ENCODE results near the gene GPR153.

GPR153 gene

GRCh38 chr1:6245086-6245868 lies 15.6 kb downstream of the GPR153 start:
- Histone ChIP-seq H2AFZ (ENCODE audit: insufficient read depth, low read length, poor library complexity) (no peak overlapping the region), H2BK5ac (ENCODE audit: low read depth, low read length, poor library complexity) (no peak overlapping the region), H3K27ac (ENCODE audit: low read depth, low read length) (no peak overlapping the region), H3K9me3 (ENCODE audit: insufficient read depth, low read depth, low read length) (peaks cover 17% of the 10 kb centered on the region), H3K23ac (ENCODE audit: low read length) (no peak overlapping the region), H3K18ac (ENCODE audit: low read length) (no peak overlapping the region), H3K14ac (ENCODE audit: low read length) (no peak overlapping the region), H3K79me1 (ENCODE audit: low read length) (no peaks in the 10 kb centered on the region), H3K4me1 (ENCODE audit: control insufficient read depth in 1 of 2, insufficient read depth in 2 of 2, low read length in 2 of 2) (peaks cover 2 to 3% of the 10 kb centered on the region in 2 experiments), H2BK120ac (ENCODE audit: insufficient read depth, low read length, poor library complexity) (no peak overlapping the region), H3K79me2 (ENCODE audit: control insufficient read depth, insufficient read depth, low read length, poor library complexity) (no peaks in the 10 kb centered on the region), H2BK12ac (ENCODE audit: low read length) (no peak overlapping the region), H4K8ac (ENCODE audit: low read depth, low read length) (no peak overlapping the region), H3K4me3 (ENCODE audit: low read depth, low read length) (peak overlapping the region; percentile 54), H3K9ac (ENCODE audit: low read length) (no peak overlapping the region), H3K4me2 (ENCODE audit: low read length) (peak overlapping the region; percentile 49), H3K27me3 (ENCODE audit: insufficient read depth, low read length) (peaks cover 80% of the 10 kb centered on the region), H4K12ac (ENCODE audit: low read depth, low read length) (no peak overlapping the region), H2AK5ac (ENCODE audit: low read length) (no peak overlapping the region), H3K4ac (ENCODE audit: low read depth, low read length) (no peak overlapping the region), H4K91ac (ENCODE audit: low read depth, low read length) (no peak overlapping the region), H3K36me3 (ENCODE audit: control insufficient read depth in 1 of 2, insufficient read depth in 2 of 2, low read length in 2 of 2) (no peaks in the 10 kb centered on the region)
- DNase-seq = peak; percentile 72 to 92
- no CpG with 5 or more reads among the region's 79 CpGs for WGBS (ENCODE audit: extremely low coverage, insufficient coverage, insufficient read length)

DNA sequence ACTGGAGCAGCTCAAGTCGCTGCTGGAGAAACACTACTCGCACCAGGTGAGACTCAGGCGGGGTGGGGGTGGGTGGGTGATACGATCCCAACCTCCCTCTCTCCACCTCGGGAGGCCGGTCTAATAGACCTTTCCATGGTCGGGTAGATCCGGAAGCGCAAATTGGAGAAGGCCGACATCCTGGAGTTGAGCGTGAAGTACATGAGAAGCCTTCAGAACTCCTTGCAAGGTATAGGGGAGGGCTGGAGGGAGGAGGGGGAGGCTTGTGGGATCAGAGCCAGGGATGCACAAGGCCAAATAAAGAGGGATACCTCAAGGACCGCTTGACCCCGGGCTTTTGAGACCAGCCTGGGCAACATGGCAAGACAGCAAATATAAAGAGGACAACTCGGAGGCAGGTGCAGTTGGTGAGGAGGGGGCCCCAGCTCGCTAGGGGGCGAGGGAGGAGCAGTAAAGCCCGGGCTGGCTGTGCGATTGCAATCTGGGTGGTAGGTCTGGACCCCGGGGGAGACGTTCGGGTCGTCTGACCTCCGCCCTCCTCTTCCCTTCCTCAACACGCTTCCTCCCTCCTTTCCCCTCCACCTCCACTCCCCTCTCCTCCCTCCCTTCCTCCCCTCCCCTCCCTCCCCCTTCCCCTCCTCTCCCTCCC lies 16.4 kb downstream of the GPR153 start:
- Histone ChIP-seq H4K91ac (ENCODE audit: low read depth, low read length) (no peak overlapping the region), H3K4ac (ENCODE audit: low read depth, low read length) (no peak overlapping the region), H2AFZ (ENCODE audit: insufficient read depth, low read length, poor library complexity) (no peak overlapping the region), H3K14ac (ENCODE audit: low read length) (no peak overlapping the region), H2BK120ac (ENCODE audit: insufficient read depth, low read length, poor library complexity) (no peak overlapping the region), H3K4me1 (ENCODE audit: control insufficient read depth in 1 of 2, insufficient read depth in 2 of 2, low read length in 2 of 2) (peaks cover 2 to 3% of the 10 kb centered on the region in 2 experiments), H3K79me1 (ENCODE audit: low read length) (no peaks in the 10 kb centered on the region), H3K4me2 (ENCODE audit: low read length) (no peak overlapping the region), H3K27ac (ENCODE audit: low read depth, low read length) (no peak overlapping the region), H2AK5ac (ENCODE audit: low read length) (no peak overlapping the region), H3K18ac (ENCODE audit: low read length) (no peak overlapping the region), H3K23ac (ENCODE audit: low read length) (no peak overlapping the region), H3K36me3 (ENCODE audit: control insufficient read depth in 1 of 2, insufficient read depth in 2 of 2, low read length in 2 of 2) (no peaks in the 10 kb centered on the region), H3K27me3 (ENCODE audit: insufficient read depth, low read length) (peaks cover 77% of the 10 kb centered on the region), H3K9me3 (ENCODE audit: insufficient read depth, low read depth, low read length) (peaks cover 14% of the 10 kb centered on the region), H2BK12ac (ENCODE audit: low read length) (no peak overlapping the region), H4K8ac (ENCODE audit: low read depth, low read length) (no peak overlapping the region), H2BK5ac (ENCODE audit: low read depth, low read length, poor library complexity) (no peak overlapping the region), H3K79me2 (ENCODE audit: control insufficient read depth, insufficient read depth, low read length, poor library complexity) (no peaks in the 10 kb centered on the region), H3K9ac (ENCODE audit: low read length) (no peak overlapping the region), H3K4me3 (ENCODE audit: low read depth, low read length) (no peak overlapping the region), H4K12ac (ENCODE audit: low read depth, low read length) (no peak overlapping the region)
- no CpG with 5 or more reads among the region's 24 CpGs for WGBS (ENCODE audit: extremely low coverage, insufficient coverage, insufficient read length)
- DNase-seq = no peak

DNA sequence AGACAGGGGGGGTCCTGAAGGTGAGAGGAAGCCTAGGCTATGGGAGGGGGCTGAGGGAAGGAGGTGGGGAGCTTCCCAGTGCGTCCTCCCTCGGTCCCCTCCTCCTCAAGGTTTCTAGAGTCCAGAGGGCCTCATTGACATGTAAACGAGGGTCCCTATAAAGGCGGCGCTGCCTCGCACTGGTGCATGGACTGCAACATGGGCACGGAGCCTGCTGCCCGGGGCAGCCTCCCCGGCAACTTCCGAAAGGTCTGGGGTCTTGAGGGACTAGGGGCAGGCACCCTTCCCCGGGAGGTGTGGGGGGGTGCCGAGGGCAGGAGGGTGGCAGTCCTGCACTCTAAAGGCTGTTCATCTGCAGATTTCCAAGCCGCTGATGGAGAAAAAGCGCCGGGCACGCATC lies 16.9 kb downstream of the GPR153 start, which contains the start of gene HES3:
Gene HES3 (plus strand): TSS at position 187 of the 400 bp plus-strand sequence. CDS start 187 bp downstream, at position 374.
- no peak within 1 kb of the TSS for H3K27ac ChIP-seq (ENCODE audit: low read depth, low read length)
- H3K4me2 ChIP-seq (ENCODE audit: low read length) = no peak within 1 kb of the TSS
- no peak within 1 kb of the TSS for H3K4me3 ChIP-seq (ENCODE audit: low read depth, low read length)
- WGBS (ENCODE audit: extremely low coverage, insufficient coverage, insufficient read length) = no CpG with 5 or more reads among the region's 16 CpGs
- no peak within 1 kb of the TSS for H2AK5ac ChIP-seq (ENCODE audit: low read length)
- H3K14ac ChIP-seq (ENCODE audit: low read length) = no peak within 1 kb of the TSS
- H3K79me1 ChIP-seq (ENCODE audit: low read length) = no peaks in the 10 kb centered on the region
- H4K91ac ChIP-seq (ENCODE audit: low read depth, low read length) = no peak within 1 kb of the TSS
- H4K8ac ChIP-seq (ENCODE audit: low read depth, low read length) = no peak within 1 kb of the TSS
- no peaks in the 10 kb centered on the region for H3K36me3 ChIP-seq (ENCODE audit: control insufficient read depth in 1 of 2, insufficient read depth in 2 of 2, low read length in 2 of 2)
- no peak within 1 kb of the TSS for H4K12ac ChIP-seq (ENCODE audit: low read depth, low read length)
- H3K4ac ChIP-seq (ENCODE audit: low read depth, low read length) = no peak within 1 kb of the TSS
- no peak within 1 kb of the TSS for H2BK5ac ChIP-seq (ENCODE audit: low read depth, low read length, poor library complexity)
- H3K79me2 ChIP-seq (ENCODE audit: control insufficient read depth, insufficient read depth, low read length, poor library complexity) = no peaks in the 10 kb centered on the region
- H3K9ac ChIP-seq (ENCODE audit: low read length) = no peak within 1 kb of the TSS
- H3K23ac ChIP-seq (ENCODE audit: low read length) = no peak within 1 kb of the TSS
- peaks cover under 1 to 2% of the 10 kb centered on the region in 2 experiments for H3K4me1 ChIP-seq (ENCODE audit: control insufficient read depth in 1 of 2, insufficient read depth in 2 of 2, low read length in 2 of 2)
- H3K9me3 ChIP-seq (ENCODE audit: insufficient read depth, low read depth, low read length) = peaks cover 14% of the 10 kb centered on the region
- no peak within 1 kb of the TSS for H2AFZ ChIP-seq (ENCODE audit: insufficient read depth, low read length, poor library complexity)
- no peak within 1 kb of the TSS for H2BK12ac ChIP-seq (ENCODE audit: low read length)
- H2BK120ac ChIP-seq (ENCODE audit: insufficient read depth, low read length, poor library complexity) = no peak within 1 kb of the TSS
- no peak for DNase-seq
- peaks cover 77% of the 10 kb centered on the region for H3K27me3 ChIP-seq (ENCODE audit: insufficient read depth, low read length)
- no peak within 1 kb of the TSS for H3K18ac ChIP-seq (ENCODE audit: low read length)

- DNase-seq = no peak
- no peak overlapping the region for H3K4ac ChIP-seq (ENCODE audit: low read depth, low read length)
- H3K18ac ChIP-seq (ENCODE audit: low read length) = no peak overlapping the region
- peaks cover 8% of the 10 kb centered on the region for H3K9me3 ChIP-seq (ENCODE audit: insufficient read depth, low read depth, low read length)
- H4K91ac ChIP-seq (ENCODE audit: low read depth, low read length) = no peak overlapping the region
- no CpG with 5 or more reads among the region's 20 CpGs for WGBS (ENCODE audit: extremely low coverage, insufficient coverage, insufficient read length)
- H2BK120ac ChIP-seq (ENCODE audit: insufficient read depth, low read length, poor library complexity) = no peak overlapping the region
- no peak overlapping the region for H2AK5ac ChIP-seq (ENCODE audit: low read length)
- H2AFZ ChIP-seq (ENCODE audit: insufficient read depth, low read length, poor library complexity) = no peak overlapping the region
- H3K27me3 ChIP-seq (ENCODE audit: insufficient read depth, low read length) = peaks cover 73% of the 10 kb centered on the region
- no peak overlapping the region for H2BK12ac ChIP-seq (ENCODE audit: low read length)
- H3K79me1 ChIP-seq (ENCODE audit: low read length) = no peaks in the 10 kb centered on the region
- no peaks in the 10 kb centered on the region for H3K79me2 ChIP-seq (ENCODE audit: control insufficient read depth, insufficient read depth, low read length, poor library complexity)
- H3K36me3 ChIP-seq (ENCODE audit: control insufficient read depth in 1 of 2, insufficient read depth in 2 of 2, low read length in 2 of 2) = no peaks in the 10 kb centered on the region
- H2BK5ac ChIP-seq (ENCODE audit: low read depth, low read length, poor library complexity) = no peak overlapping the region
- H3K4me2 ChIP-seq (ENCODE audit: low read length) = no peak overlapping the region
- no peak overlapping the region for H3K27ac ChIP-seq (ENCODE audit: low read depth, low read length)
- peaks cover 0 to 2% of the 10 kb centered on the region in 2 experiments for H3K4me1 ChIP-seq (ENCODE audit: control insufficient read depth in 1 of 2, insufficient read depth in 2 of 2, low read length in 2 of 2)
- no peak overlapping the region for H3K14ac ChIP-seq (ENCODE audit: low read length)
- H3K9ac ChIP-seq (ENCODE audit: low read length) = no peak overlapping the region
- no peak overlapping the region for H4K8ac ChIP-seq (ENCODE audit: low read depth, low read length)
- no peak overlapping the region for H4K12ac ChIP-seq (ENCODE audit: low read depth, low read length)
- no peak overlapping the region for H3K23ac ChIP-seq (ENCODE audit: low read length)
- no peak overlapping the region for H3K4me3 ChIP-seq (ENCODE audit: low read depth, low read length)
Observed at GRCh38 chr1:6243053-6243834, 17.7 kb downstream of the GPR153 start.
